Measurements from ENCODE around the gene GTF3C2. TPM values are rescaled to one million over a fixed set of nuclear protein-coding genes. Genes with fewer than 3 reads are reported as not detected.
A peak's percentile ranks its signal among the peaks of the same experiment; 100 is the strongest.

The GTF3C2 gene
- total RNA-seq, 1 experiment from 2014 or later: 109 TPM

DNA sequence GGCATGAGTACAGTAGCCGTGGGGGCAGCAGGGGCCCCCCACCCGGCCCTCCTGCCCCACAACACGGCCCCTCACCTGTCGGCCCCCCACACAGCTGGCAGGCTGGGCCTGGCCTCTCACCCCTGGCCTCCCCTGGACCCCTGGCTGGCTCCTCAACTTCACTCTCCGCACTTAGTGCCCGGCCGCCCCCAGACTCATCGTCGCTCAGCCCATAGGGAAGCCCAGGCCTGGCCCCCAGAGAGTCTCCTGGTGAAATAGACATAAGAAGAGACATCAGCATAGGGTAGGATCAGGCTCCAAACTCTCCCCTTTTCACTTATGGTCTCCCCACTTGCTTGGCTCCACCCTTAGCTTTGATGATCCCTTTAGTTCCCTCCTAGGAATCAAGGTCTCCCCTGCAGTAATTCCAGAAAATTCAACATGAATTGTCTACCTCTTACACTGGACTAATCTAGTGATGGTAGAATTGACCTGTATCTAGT lies 22.3 kb upstream of the GTF3C2 start:
- no peaks in the 10 kb centered on the region for H3K79me2 ChIP-seq (ENCODE audit: insufficient read depth, low read length)
- H2BK120ac ChIP-seq (ENCODE audit: low read depth, low read length, poor library complexity, severe bottlenecking): no peak overlapping the region
- no peak overlapping the region for H2BK12ac ChIP-seq (ENCODE audit: insufficient read length, low read depth, low read length)
- no peak overlapping the region for H3K56ac ChIP-seq (ENCODE audit: insufficient read length, low read depth, low read length)
- H3K4me2 ChIP-seq (ENCODE audit: insufficient read depth, insufficient read length, low read length): peak overlapping the region; percentile 87
- H3K23ac ChIP-seq (ENCODE audit: insufficient read length, low read depth, low read length): no peak overlapping the region
- H3K4me1 ChIP-seq (ENCODE audit: insufficient read depth, low read length): no peaks in the 10 kb centered on the region
- peaks cover 42 to 91% (median 76%) of the 10 kb centered on the region in 3 experiments; a peak in 6 of 7 replicates for H3K36me3 Mint-ChIP-seq (ENCODE audit: insufficient read depth in 1 of 3, low read depth in 3 of 3)
- H3K4ac ChIP-seq (ENCODE audit: low read depth, low read length): no peak overlapping the region
- H3K27me3 Mint-ChIP-seq (ENCODE audit: low read depth): peaks cover 1% of the 10 kb centered on the region; the same call in 1 of the 2 replicates
- H4K20me1 ChIP-seq (ENCODE audit: control insufficient read depth, insufficient read depth, insufficient read length): no peaks in the 10 kb centered on the region
- no peak for DNase-seq
- peak overlapping the region; percentile 86 to 94 for H3K4me3 Mint-ChIP-seq
- peak overlapping the region in 2 of 3 experiments; percentile 55 to 71; a peak in 4 of 7 replicates for H3K27ac Mint-ChIP-seq
- no peak overlapping the region for H2BK5ac ChIP-seq (ENCODE audit: insufficient read length, low read length)
- no peak overlapping the region for H4K5ac ChIP-seq (ENCODE audit: insufficient read length, low read depth, low read length)
- H2AFZ ChIP-seq (ENCODE audit: low read length): no peak overlapping the region
- H3K4me1 Mint-ChIP-seq: peaks cover 19 to 27% of the 10 kb centered on the region in 2 experiments
- H3K9ac ChIP-seq (ENCODE audit: extremely low read depth, insufficient read length, low read length): no peak overlapping the region
- H4K8ac ChIP-seq (replicated peaks; ENCODE audit: insufficient read length, low read depth, low read length): no peak overlapping the region
- no peak overlapping the region for H2AK5ac ChIP-seq (ENCODE audit: insufficient read length, low read length)
- H4K91ac ChIP-seq (ENCODE audit: insufficient read length, low read depth, low read length): no peak overlapping the region
- TF ChIP-seq, protein P1, sequence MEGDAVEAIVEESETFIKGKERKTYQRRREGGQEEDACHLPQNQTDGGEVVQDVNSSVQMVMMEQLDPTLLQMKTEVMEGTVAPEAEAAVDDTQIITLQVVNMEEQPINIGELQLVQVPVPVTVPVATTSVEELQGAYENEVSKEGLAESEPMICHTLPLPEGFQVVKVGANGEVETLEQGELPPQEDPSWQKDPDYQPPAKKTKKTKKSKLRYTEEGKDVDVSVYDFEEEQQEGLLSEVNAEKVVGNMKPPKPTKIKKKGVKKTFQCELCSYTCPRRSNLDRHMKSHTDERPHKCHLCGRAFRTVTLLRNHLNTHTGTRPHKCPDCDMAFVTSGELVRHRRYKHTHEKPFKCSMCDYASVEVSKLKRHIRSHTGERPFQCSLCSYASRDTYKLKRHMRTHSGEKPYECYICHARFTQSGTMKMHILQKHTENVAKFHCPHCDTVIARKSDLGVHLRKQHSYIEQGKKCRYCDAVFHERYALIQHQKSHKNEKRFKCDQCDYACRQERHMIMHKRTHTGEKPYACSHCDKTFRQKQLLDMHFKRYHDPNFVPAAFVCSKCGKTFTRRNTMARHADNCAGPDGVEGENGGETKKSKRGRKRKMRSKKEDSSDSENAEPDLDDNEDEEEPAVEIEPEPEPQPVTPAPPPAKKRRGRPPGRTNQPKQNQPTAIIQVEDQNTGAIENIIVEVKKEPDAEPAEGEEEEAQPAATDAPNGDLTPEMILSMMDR (conservative IDR thresholded peaks at IDR 0.05): no peak
- H3K27ac ChIP-seq (ENCODE audit: insufficient read length, low read depth, low read length): no peak overlapping the region
- H3K18ac ChIP-seq (ENCODE audit: insufficient read length, low read depth, low read length): no peak overlapping the region
- no peak overlapping the region for H2BK20ac ChIP-seq (ENCODE audit: low read depth, low read length, poor library complexity, severe bottlenecking)
- H3K14ac ChIP-seq (ENCODE audit: insufficient read depth, low read length): no peak overlapping the region
- no CpG with 5 or more reads among the region's 9 CpGs for WGBS (ENCODE audit: extremely low coverage, insufficient read length, low lambda C conversion rate)
- H3K79me1 ChIP-seq (ENCODE audit: insufficient read depth, low read depth, low read length, poor library complexity, severe bottlenecking): no peaks in the 10 kb centered on the region
- no peak overlapping the region for H3T11ph ChIP-seq (ENCODE audit: low read length)
- H3K27me3 ChIP-seq (ENCODE audit: insufficient read depth, low read length): no peaks in the 10 kb centered on the region
- peaks cover 12% of the 10 kb centered on the region for H3K23me2 ChIP-seq (ENCODE audit: insufficient read length, low read depth, low read length, poor library complexity, severe bottlenecking)
- no peaks in the 10 kb centered on the region for H3K9me3 Mint-ChIP-seq
- no peaks in the 10 kb centered on the region for H3K9me3 ChIP-seq (ENCODE audit: control insufficient read depth, low read depth, low read length)
- H2BK15ac ChIP-seq (ENCODE audit: low read depth, low read length): no peak overlapping the region
